Endothelial cell of umbilical vein (primary cell): ENCODE measurements around the gene ARHGAP15.

ENCODE experiments used
- POLR2A ChIP-seq: IDR thresholded peaks from 2 replicates; pipeline ENCODE4 v1.6.1; 2012; ENCODE audit warnings: low read depth, mild to moderate bottlenecking, control low read depth, low read length
- TF ChIP-seq, protein P1 (sequence below): IDR thresholded peaks from 2 replicates; pipeline ENCODE4 v1.6.1; 2011; ENCODE audit not compliant: insufficient read depth, insufficient read length

DNA sequence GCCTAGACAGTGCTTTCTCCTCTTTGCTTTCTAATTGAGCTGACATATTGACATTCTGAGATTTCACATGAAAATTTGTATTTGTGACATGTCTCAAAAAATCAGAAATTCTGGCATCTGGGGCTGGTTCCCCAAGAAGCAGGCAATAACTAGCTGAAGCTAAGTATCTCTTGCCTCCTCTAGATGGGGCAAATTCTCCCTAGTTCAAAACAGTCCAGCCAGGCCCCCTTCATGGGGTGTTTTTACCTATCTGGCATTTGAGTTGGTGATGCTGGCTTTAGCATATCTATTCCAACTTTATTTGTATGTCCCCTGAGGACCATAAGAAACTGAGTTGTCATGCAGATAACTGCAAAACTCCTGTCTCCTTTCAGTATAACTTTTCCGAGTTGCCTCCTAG lies 39.9 kb downstream of the ARHGAP15 start:
- no peak for TF ChIP-seq POLR2A
- TF ChIP-seq, protein P1, sequence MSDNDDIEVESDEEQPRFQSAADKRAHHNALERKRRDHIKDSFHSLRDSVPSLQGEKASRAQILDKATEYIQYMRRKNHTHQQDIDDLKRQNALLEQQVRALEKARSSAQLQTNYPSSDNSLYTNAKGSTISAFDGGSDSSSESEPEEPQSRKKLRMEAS: no peak
